IPS-15b (cell line): ENCODE data around the gene PRKAG2.

ENCODE experiments used
- H3K27me3 ChIP-seq: one replicate; pipeline ENCODE4 v1.6.1; 2013; ENCODE audit warnings: low read length; ENCODE audit not compliant: control insufficient read depth, insufficient read depth
- H3K36me3 ChIP-seq: one replicate; pipeline ENCODE4 v1.6.1; 2013; ENCODE audit warnings: low read length; ENCODE audit not compliant: control insufficient read depth, insufficient read depth
- H3K4me1 ChIP-seq: one replicate; pipeline ENCODE4 v1.6.1; 2013; ENCODE audit warnings: mild to moderate bottlenecking, low read length; ENCODE audit not compliant: control insufficient read depth, insufficient read depth
- H3K4me3 ChIP-seq: one replicate; pipeline ENCODE4 v1.5.1; 2013; ENCODE audit warnings: low read depth, low read length
- H3K9ac ChIP-seq: one replicate; pipeline ENCODE4 v1.6.1; 2013; ENCODE audit warnings: low read depth, mild to moderate bottlenecking, low read length
- H3K9me3 ChIP-seq: one replicate; pipeline ENCODE4 v1.6.1; 2013; ENCODE audit warnings: mild to moderate bottlenecking, low read length; ENCODE audit not compliant: control insufficient read depth, insufficient read depth

The PRKAG2 gene

DNA sequence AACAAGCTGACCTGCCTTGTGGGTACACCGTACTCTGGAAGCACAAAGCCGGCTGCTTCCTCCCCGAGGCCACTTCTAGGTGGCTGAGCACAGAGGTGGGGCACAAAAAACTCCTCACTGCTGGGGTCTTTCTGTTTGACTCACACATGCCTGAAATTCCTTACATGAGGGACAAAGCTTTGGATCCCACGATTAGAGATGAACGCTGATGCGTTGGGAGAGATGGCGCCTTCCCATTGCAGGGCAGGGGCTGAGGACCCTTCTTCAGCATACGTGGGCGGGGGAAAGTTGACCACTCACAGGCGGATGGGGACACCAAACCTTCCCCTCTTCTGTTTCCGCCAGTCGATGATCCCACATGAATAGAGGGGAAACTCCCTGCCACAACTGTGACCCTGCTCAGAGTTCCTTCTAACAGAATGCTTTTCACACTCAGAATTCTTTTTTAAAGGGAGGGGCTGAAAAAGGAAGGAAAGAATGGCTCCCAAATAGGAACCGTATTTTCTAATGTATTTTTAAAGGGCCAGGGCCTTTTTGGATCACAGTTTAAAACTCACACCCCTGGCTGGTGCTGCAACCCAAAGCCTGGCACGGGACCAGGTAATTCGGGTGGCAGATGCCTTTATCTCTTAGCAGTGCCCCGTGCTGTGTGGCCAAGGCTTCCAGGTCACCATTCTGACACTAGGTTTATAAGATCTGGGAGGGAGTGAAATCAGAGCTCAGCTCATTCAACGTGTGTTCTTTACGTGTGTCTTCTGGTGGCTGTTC is 134.0 kb downstream of the PRKAG2 start:
- no peaks in the 10 kb centered on the region for H3K9me3 ChIP-seq
- no peak overlapping the region for H3K4me3 ChIP-seq
- H3K4me1 ChIP-seq: no peaks in the 10 kb centered on the region

GRCh38 chr7:151741585-151741984 is 135.3 kb downstream of the PRKAG2 start:
- Histone ChIP-seq H3K9me3 (no peaks in the 10 kb centered on the region), H3K27me3 (no peaks in the 10 kb centered on the region), H3K4me3 (no peak overlapping the region), H3K4me1 (peaks cover 2% of the 10 kb centered on the region), H3K9ac (no peak overlapping the region), H3K36me3 (no peaks in the 10 kb centered on the region)

More for the DNA sequence above, 134.0 kb downstream of the PRKAG2 start:
- Histone ChIP-seq H3K36me3 (no peaks in the 10 kb centered on the region), H3K27me3 (no peaks in the 10 kb centered on the region), H3K9ac (no peak overlapping the region)

DNA sequence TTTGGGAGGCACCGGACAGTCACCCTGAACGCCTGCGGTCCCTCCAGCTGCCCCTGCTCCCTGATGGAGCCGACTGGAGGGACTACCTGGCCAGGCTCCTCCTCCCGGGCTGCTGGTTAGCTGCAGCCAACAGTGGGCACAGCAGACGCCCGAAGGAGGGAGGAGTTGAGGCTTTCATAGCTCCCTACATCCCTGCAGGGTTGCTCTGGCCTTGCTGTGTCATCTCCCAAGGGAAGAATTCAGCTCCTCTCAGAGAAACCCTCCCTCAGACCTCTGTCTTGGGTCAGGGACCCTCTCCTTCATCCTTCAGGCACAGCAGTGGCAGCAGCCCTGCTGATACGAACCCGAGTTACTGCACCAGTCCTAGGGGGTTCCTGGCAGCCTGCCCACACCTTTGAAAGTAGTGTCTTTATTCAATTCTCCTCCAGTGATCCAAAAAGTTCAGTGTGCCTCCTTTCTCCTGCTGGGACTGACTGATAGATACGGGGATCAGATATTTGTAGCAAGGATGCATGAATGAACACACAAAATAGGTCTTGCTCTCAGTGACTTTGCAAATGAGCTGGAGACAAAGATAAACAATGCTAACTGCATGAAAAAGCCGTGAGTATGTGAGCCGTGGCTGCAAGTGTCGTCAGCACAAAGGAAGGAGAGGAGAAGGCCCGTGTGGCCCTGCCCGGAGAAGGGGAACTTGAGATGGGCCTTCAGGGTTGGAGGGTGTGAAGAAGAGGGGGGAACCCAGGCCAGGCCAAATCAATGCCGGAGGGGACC is 136.6 kb downstream of the PRKAG2 start:
- Histone ChIP-seq H3K27me3 (no peaks in the 10 kb centered on the region), H3K4me3 (no peak overlapping the region), H3K4me1 (peaks cover 2% of the 10 kb centered on the region), H3K9me3 (no peaks in the 10 kb centered on the region), H3K9ac (no peak overlapping the region), H3K36me3 (no peaks in the 10 kb centered on the region)

- Histone ChIP-seq H3K27me3 (no peaks in the 10 kb centered on the region), H3K4me1 (peaks cover 2% of the 10 kb centered on the region), H3K4me3 (no peak overlapping the region), H3K9me3 (no peaks in the 10 kb centered on the region), H3K9ac (no peak overlapping the region), H3K36me3 (no peaks in the 10 kb centered on the region)
These were observed 138.0 kb downstream of the PRKAG2 start for GRCh38 chr7:151738925-151739324.

DNA sequence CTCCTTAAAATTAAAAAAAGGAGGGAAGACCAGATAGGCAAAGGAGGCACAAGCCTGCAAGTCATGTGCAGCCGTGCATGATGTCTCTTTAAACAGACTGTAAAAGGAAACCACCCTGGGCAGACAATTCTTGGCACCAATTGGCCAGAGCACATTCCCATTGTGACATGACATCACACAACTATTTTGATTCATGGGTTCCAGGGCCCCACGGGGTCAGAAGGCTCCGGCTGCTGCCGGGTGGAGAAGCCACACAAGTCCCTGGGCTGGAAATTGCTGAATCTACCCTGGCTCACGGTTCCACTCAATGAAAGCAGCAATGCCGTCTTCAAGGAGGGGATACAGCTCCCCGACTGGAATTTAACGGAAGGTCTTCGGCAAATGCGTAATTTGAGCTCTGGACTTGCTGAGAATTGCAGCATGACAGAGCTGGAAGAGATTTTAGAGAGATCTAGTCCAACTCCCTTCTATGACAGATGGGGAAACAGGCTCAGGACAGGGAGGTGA is 140.5 kb downstream of the PRKAG2 start:
- H3K9me3 ChIP-seq: no peaks in the 10 kb centered on the region
- H3K4me1 ChIP-seq: peaks cover 2% of the 10 kb centered on the region
- no peak overlapping the region for H3K4me3 ChIP-seq
- no peaks in the 10 kb centered on the region for H3K36me3 ChIP-seq
- no peak overlapping the region for H3K9ac ChIP-seq
- H3K27me3 ChIP-seq: no peaks in the 10 kb centered on the region

GRCh38 chr7:151735851-151736402 is 141.0 kb downstream of the PRKAG2 start:
- Histone ChIP-seq H3K36me3 (no peaks in the 10 kb centered on the region), H3K4me3 (no peak overlapping the region), H3K9me3 (no peaks in the 10 kb centered on the region), H3K9ac (no peak overlapping the region), H3K27me3 (no peaks in the 10 kb centered on the region), H3K4me1 (peaks cover 2% of the 10 kb centered on the region)

DNA sequence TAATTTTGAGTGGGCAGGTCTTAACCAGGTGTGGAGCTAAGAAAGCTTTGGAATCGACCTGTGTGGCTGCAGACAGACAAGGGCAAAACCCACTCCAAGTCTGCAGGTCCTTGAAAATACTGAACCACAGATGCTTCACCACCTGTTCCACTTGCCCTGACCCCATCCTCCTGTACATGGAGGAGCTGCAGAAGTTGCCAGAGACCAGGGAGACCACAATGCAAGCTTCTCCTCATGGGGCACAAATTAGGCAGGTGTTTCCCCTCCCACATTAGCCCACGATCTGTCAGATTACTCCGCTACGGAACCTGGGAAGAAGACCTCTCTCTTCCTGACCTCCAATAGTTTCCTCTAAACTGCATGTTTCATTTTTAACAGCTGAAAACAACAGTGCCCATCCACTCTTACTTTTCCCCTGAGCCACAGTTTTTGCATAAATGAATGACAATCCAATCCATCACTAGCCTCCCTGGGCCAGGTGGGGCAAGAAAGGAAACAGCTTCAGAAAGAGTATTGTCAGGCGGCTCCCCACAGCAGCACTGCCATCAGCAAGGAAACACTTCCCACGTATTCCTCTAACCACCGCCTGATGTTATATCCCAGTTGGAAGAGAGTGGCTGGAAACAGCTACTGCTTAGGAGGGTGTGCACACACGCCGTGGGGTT is 141.6 kb downstream of the PRKAG2 start:
- H3K4me1 ChIP-seq: peaks cover 2% of the 10 kb centered on the region
- no peaks in the 10 kb centered on the region for H3K9me3 ChIP-seq
- no peaks in the 10 kb centered on the region for H3K27me3 ChIP-seq
- H3K36me3 ChIP-seq: no peaks in the 10 kb centered on the region
- no peak overlapping the region for H3K4me3 ChIP-seq
- no peak overlapping the region for H3K9ac ChIP-seq

DNA sequence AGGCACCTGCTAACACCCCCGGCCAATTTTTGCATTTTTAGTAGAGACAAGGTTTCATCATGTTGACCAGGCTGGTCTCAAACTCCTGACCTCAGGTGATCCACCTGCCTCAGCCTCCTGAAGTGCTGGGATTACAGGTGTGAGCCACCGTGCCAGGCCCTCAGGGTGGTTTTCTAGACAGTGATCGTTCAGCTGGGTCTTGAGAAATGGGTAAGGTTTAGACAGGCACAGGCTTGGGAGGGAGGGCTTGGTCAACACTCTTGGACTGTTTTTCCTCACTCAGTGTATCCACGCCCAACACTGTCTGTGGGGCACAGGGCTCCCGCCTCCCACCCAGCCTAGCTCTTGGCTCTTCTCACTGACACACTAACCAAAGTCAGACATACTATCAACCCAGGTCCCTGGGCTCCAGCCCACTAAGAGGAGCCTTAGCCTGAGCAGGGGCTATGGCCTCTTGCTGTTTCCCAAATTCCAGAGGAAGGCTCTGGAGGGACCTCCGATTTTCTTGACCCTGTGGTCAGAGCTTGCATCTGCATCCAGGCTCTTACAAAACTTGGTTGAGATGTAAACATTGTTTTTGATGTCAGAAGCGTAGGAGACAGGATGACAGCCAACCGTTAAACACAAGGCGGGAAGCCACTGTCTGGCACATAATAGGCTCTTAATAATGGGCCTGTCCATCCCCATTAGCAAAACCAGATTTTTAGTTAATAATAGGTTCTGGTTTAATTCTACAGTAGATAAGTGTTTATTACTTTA is 143.9 kb downstream of the PRKAG2 start:
- H3K4me3 ChIP-seq: no peak overlapping the region
- H3K9me3 ChIP-seq: no peaks in the 10 kb centered on the region
- H3K9ac ChIP-seq: no peak overlapping the region
- H3K36me3 ChIP-seq: no peaks in the 10 kb centered on the region
- H3K4me1 ChIP-seq: peaks cover 2% of the 10 kb centered on the region
- no peaks in the 10 kb centered on the region for H3K27me3 ChIP-seq

DNA sequence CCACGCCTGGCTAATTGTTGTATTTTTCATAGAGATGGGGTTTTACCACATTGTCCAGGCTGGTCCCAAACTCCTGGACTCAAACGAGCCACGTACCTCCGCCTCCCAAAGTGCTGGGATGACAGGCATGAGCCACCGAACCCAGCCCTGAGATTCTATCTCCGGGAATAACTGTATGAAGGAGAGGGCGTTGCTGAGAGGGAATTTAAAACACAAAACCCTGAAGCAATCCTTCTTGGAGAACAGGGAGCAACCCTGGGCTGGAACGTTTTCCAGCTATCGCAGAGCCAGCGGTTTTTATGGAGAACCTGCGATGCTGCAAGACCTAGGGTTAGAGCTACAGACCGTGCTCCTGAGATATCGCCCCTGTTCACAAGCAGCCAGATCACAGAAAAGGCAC is 144.6 kb downstream of the PRKAG2 start:
- Histone ChIP-seq H3K27me3 (no peaks in the 10 kb centered on the region), H3K9me3 (no peaks in the 10 kb centered on the region), H3K36me3 (no peaks in the 10 kb centered on the region), H3K4me1 (peaks cover 2% of the 10 kb centered on the region), H3K9ac (no peak overlapping the region), H3K4me3 (no peak overlapping the region)

DNA sequence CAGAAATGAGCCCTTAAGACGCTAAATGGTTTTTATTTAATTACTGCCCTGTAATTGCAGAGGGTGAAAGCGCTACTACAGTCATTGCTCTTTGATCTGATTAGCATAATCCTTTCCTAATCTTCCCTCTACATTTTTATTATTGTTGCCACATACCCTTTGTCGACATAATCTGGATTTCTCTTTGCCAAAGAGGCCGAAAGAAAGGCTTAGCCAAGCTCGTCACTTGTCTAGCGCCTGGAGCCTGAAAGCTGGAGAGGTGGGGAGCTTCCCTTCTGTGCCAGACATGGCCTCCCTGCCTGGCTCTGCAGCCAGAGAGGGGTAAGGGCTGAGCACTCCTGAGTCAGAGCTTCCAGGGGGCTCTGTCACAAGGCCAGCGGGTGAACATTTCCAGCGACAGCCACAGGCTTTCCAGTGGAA is 145.9 kb downstream of the PRKAG2 start:
- Histone ChIP-seq H3K9me3 (no peaks in the 10 kb centered on the region), H3K9ac (no peak overlapping the region), H3K27me3 (no peaks in the 10 kb centered on the region), H3K4me1 (no peaks in the 10 kb centered on the region), H3K36me3 (no peaks in the 10 kb centered on the region), H3K4me3 (no peak overlapping the region)

DNA sequence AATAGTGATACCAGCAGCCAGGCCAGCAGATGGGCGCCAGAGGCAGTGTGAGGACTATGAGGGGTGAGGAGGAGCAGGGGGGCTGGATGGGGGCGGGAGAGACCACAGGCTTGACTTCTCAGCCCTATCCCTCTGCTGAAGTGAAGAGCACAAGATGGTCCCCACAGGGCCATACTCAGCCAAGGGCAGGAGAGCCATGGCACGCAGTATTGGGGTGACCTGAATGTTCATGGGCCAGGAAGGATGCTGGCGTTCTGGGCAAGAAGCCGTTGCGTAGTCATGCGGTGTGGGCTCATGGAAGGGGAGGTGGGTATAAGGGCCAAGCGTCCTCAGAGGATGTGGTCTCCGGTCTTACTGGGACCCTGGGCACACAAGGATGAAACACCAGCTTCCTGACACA is 146.3 kb downstream of the PRKAG2 start:
- H3K9me3 ChIP-seq: no peaks in the 10 kb centered on the region
- no peaks in the 10 kb centered on the region for H3K4me1 ChIP-seq
- H3K36me3 ChIP-seq: no peaks in the 10 kb centered on the region
- no peak overlapping the region for H3K9ac ChIP-seq
- no peak overlapping the region for H3K4me3 ChIP-seq
- H3K27me3 ChIP-seq: no peaks in the 10 kb centered on the region
